ENCODE data around the gene SLC35B3. TPM values are rescaled to one million over a fixed set of nuclear protein-coding genes. Genes with fewer than 3 reads are reported as not detected.

The SLC35B3 gene
- total and polyA plus RNA-seq, 9 of the 15 experiments (the other 6 are each of a cell fraction or from before 2014, with no cell fraction given): 7.6 to 19.1 (median 11.3) TPM

- BruUV-seq (replicated peaks): no TSS peak
- ChIA-PET CTCF (ENCODE audit: low intra/inter-chr PET ratio) (no interaction called here), POLR2A (no interaction called here)
- Histone ChIP-seq H3K4me2 (ENCODE audit: insufficient read depth, low read length) (no peak overlapping the region), H3K36me3 (ENCODE audit: control insufficient read depth, insufficient read depth, low read length) (no peaks in the 10 kb centered on the region), H2AFZ (ENCODE audit: low read depth, low read length) (no peak overlapping the region), H3K27me3 (ENCODE audit: control insufficient read depth in 2 of 2, insufficient read depth in 2 of 2, low read length in 2 of 2) (no peaks in the 10 kb centered on the region), H4K20me1 (replicated peaks; ENCODE audit: control insufficient read depth, insufficient read depth, low read length) (no peaks in the 10 kb centered on the region), H3K9me3 (replicated peaks; ENCODE audit: control insufficient read depth, insufficient read depth, low read depth, low read length) (no peaks in the 10 kb centered on the region), H3K4me3 (no peak overlapping the region), H3K9me1 (ENCODE audit: control insufficient read depth, insufficient read depth, low read length) (no peaks in the 10 kb centered on the region), H3K79me2 (ENCODE audit: control insufficient read depth, insufficient read depth, low read length) (no peaks in the 10 kb centered on the region), H3K27ac (ENCODE audit: extremely low read depth, low read depth, low read length) (no peak overlapping the region), H3K4me1 (replicated peaks in 1 of 2; ENCODE audit: control insufficient read depth in 2 of 2, insufficient read depth in 2 of 2, low read length in 2 of 2) (peaks cover 0 to 5% of the 10 kb centered on the region in 2 experiments; a peak in 2 of 5 replicates), H3K9ac (ENCODE audit: insufficient read depth in 1 of 2, low read depth in 2 of 2, low read length in 2 of 2) (no peak overlapping the region)
- FAIRE-seq (no peak), DNase-seq (ENCODE audit: extremely low read depth in 1 of 4, low spot score in 3 of 4) (no peak), ATAC-seq (no peak)
- in situ Hi-C loops (cut with MboI) (loop anchor here (25.0 kb wide), 1 partner anchor 1996 kb away; no protein-coding TSS in a partner anchor), intact Hi-C loops (cut with micrococcal nuclease) (no loop called here)
- WGBS (ENCODE audit: insufficient coverage, low coverage, missing lambda C conversion rate): 25% methylated on average over 1 of the region's 1 CpG
- no peak for TF ChIP-seq SMC3 (conservative IDR thresholded peaks at IDR 0.05; ENCODE audit: insufficient read depth, low read depth, low read length)
- no peak for TF ChIP-seq RBM25 (IDR thresholded peaks at IDR 0.05; ENCODE audit: low read depth, low read length, severe bottlenecking)
- TF ChIP-seq RBM22 (IDR thresholded peaks at IDR 0.05; ENCODE audit: low read depth, low read length, poor library complexity, severe bottlenecking): no peak
- no peak for TF ChIP-seq RBM15 (IDR thresholded peaks at IDR 0.05; ENCODE audit: insufficient read depth, low read length)
- TF ChIP-seq ZNF174 (CRISPR knock-in tag; IDR thresholded peaks at IDR 0.05): no peak
- TF ChIP-seq, protein P1, sequence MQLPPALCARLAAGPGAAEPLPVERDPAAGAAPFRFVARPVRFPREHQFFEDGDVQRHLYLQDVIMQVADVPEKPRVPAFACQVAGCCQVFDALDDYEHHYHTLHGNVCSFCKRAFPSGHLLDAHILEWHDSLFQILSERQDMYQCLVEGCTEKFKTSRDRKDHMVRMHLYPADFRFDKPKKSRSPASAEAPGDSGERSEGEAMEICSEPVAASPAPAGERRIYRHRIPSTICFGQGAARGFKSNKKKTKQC (CRISPR knock-in tag; IDR thresholded peaks at IDR 0.05): no peak
- TF ChIP-seq SRSF1 (IDR thresholded peaks at IDR 0.05; ENCODE audit: low read depth, low read length): no peak
- TF ChIP-seq ZNF41 (CRISPR knock-in tag; conservative IDR thresholded peaks at IDR 0.05): no peak
- TF ChIP-seq, protein P2, sequence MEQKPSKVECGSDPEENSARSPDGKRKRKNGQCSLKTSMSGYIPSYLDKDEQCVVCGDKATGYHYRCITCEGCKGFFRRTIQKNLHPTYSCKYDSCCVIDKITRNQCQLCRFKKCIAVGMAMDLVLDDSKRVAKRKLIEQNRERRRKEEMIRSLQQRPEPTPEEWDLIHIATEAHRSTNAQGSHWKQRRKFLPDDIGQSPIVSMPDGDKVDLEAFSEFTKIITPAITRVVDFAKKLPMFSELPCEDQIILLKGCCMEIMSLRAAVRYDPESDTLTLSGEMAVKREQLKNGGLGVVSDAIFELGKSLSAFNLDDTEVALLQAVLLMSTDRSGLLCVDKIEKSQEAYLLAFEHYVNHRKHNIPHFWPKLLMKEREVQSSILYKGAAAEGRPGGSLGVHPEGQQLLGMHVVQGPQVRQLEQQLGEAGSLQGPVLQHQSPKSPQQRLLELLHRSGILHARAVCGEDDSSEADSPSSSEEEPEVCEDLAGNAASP (IDR thresholded peaks at IDR 0.05): no peak
- TF ChIP-seq DNMT1 (IDR thresholded peaks at IDR 0.05): no peak
- no peak for TF ChIP-seq SAP30 (IDR thresholded peaks at IDR 0.05; ENCODE audit: borderline replicate concordance, insufficient read depth, low read depth, low read length, poor library complexity, severe bottlenecking)
- no peak for TF ChIP-seq CHD2 (IDR thresholded peaks at IDR 0.05; ENCODE audit: low read depth, low read length)
- no peak for TF ChIP-seq TCF3 (CRISPR knock-in tag; IDR thresholded peaks at IDR 0.05)
- no peak for TF ChIP-seq AFF1 (IDR thresholded peaks at IDR 0.05; ENCODE audit: low read depth in 1 of 2, partially characterized antibody in 2 of 2)
- no peak for TF ChIP-seq ZNF830 (CRISPR knock-in tag; IDR thresholded peaks at IDR 0.05)
- no peak for TF ChIP-seq U2AF1 (optimal IDR thresholded peaks at IDR 0.05; ENCODE audit: low read depth, low read length)
- no peak for TF ChIP-seq ZNF717 (CRISPR knock-in tag; IDR thresholded peaks at IDR 0.05)
- no peak for TF ChIP-seq CSDE1 (IDR thresholded peaks at IDR 0.05)
- TF ChIP-seq MAFF (IDR thresholded peaks at IDR 0.05; ENCODE audit: low read length): no peak
Observed at GRCh38 chr6:8441452-8441851, 6.1 kb upstream of the SLC35B3 start.

Measured in K562 (cell line).